ENCODE measurements around the gene CAB39L. TPM values are rescaled to one million over a fixed set of nuclear protein-coding genes. Genes with fewer than 3 reads are reported as not detected.

The CAB39L gene
- total and polyA plus RNA-seq, 2 of the 4 experiments (the other 2 are of a cell fraction), result 8.5 to 16.7 TPM

DNA sequence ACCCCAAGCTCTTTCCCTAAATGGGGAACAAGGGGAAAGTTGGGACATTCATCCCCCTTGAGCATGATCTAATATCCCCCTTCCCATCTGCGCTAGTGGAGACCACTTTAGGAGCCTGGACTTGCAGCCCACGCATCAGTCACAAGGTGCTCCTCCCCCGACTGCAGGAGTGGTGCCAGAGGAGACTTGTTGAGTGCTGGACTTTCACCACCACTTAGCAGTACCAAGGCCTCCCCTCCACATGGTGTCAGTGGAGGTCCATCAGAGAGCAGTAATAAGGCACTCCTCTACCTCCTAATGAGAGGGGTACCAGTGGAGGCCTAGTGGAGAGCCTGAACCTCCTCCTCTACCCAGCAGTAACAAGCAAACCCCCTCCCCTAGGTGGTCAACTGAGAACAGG lies 22.5 kb downstream of the CAB39L start:
- Histone ChIP-seq H4K8ac (ENCODE audit: low read depth in 2 of 2, low read length in 2 of 2) (no peak overlapping the region), H3K4ac (ENCODE audit: low read depth, low read length) (no peak overlapping the region), H4K5ac (ENCODE audit: low read depth, low read length) (no peak overlapping the region), H2AK9ac (replicated peaks; ENCODE audit: low read depth, low read length, poor library complexity) (no peak overlapping the region), H3K56ac (ENCODE audit: extremely low read depth, insufficient read depth, low read length) (no peak overlapping the region), H3K23ac (ENCODE audit: low read depth, low read length) (no peak overlapping the region), H3K79me1 (ENCODE audit: low read depth in 1 of 2, low read length in 2 of 2) (no peaks in the 10 kb centered on the region), H3K27me3 (ENCODE audit: control insufficient read depth, insufficient read depth, low read length) (no peaks in the 10 kb centered on the region), H2BK15ac (ENCODE audit: low read depth, low read length) (no peak overlapping the region), H3K18ac (ENCODE audit: low read depth, low read length) (no peak overlapping the region), H3K4me2 (ENCODE audit: low read depth, low read length) (no peak overlapping the region), H3K4me1 (ENCODE audit: control insufficient read depth, insufficient read depth, low read length) (no peaks in the 10 kb centered on the region), H3K9me3 (ENCODE audit: control insufficient read depth, insufficient read depth, low read length) (no peaks in the 10 kb centered on the region), H3K27ac (ENCODE audit: insufficient read depth, low read length) (no peak overlapping the region), H2AK5ac (ENCODE audit: low read depth, low read length) (no peak overlapping the region), H2BK20ac (ENCODE audit: low read depth, low read length) (no peak overlapping the region), H3K4me3 (ENCODE audit: insufficient read depth, low read depth, low read length) (no peak overlapping the region), H3K9me1 (ENCODE audit: insufficient read depth, low read length) (0 out of 2 replicates have a peak, but pooled peaks cover 4% of the 10 kb centered on the region), H3K9ac (ENCODE audit: low read depth, low read length) (no peak overlapping the region), H4K20me1 (ENCODE audit: insufficient read depth, low read length) (no peaks in the 10 kb centered on the region), H3K14ac (replicated peaks; ENCODE audit: low read depth, low read length) (no peak overlapping the region; the same call in 1 of the 2 replicates), H2AFZ (replicated peaks; ENCODE audit: low read length, poor library complexity) (no peak overlapping the region), H2BK5ac (ENCODE audit: low read depth, low read length, poor library complexity, severe bottlenecking) (no peak overlapping the region), H3K36me3 (ENCODE audit: control insufficient read depth, insufficient read depth, low read length) (no peaks in the 10 kb centered on the region), H2BK120ac (ENCODE audit: low read depth, low read length) (no peak overlapping the region; the same call in 1 of the 2 replicates), H4K91ac (ENCODE audit: insufficient read depth, low read depth, low read length) (no peak overlapping the region; the same call in 1 of the 2 replicates)
- in situ Hi-C loops (cut with MboI; ENCODE audit: low sequenced_read_pairs) (no loop called here), dilution Hi-C loops (cut with HindIII; ENCODE audit: low sequenced_read_pairs, unreplicated experiment) (no loop called here), intact Hi-C loops (cut with micrococcal nuclease) (no loop called here)
- TF ChIP-seq RFX5 (IDR thresholded peaks at IDR 0.05; ENCODE audit: low read depth, low read length) (no peak), CEBPB (IDR thresholded peaks at IDR 0.05; ENCODE audit: low read depth, low read length) (no peak), CHD1 (IDR thresholded peaks at IDR 0.05; ENCODE audit: low read depth, low read length) (no peak), FOS (IDR thresholded peaks at IDR 0.05; ENCODE audit: low read depth, low read length) (no peak), BHLHE40 (IDR thresholded peaks at IDR 0.05; ENCODE audit: low read depth, low read length) (no peak), RCOR1 (IDR thresholded peaks at IDR 0.05; ENCODE audit: insufficient replicate concordance, low read length) (no peak), NFE2L2 (IDR thresholded peaks at IDR 0.05; ENCODE audit: low read depth, low read length) (no peak)
- TF ChIP-seq, protein P1, sequence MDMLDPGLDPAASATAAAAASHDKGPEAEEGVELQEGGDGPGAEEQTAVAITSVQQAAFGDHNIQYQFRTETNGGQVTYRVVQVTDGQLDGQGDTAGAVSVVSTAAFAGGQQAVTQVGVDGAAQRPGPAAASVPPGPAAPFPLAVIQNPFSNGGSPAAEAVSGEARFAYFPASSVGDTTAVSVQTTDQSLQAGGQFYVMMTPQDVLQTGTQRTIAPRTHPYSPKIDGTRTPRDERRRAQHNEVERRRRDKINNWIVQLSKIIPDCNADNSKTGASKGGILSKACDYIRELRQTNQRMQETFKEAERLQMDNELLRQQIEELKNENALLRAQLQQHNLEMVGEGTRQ (IDR thresholded peaks at IDR 0.05; ENCODE audit: low read depth, low read length), result no peak
- ATAC-seq (ENCODE audit: low read depth) (no peak), DNase-seq (no peak)
- no TSS peak for BruUV-seq (replicated peaks)
- ChIA-PET CTCF (no interaction called here), POLR2A (ENCODE audit: unreplicated experiment) (no interaction called here)
- WGBS, 2 experiments (ENCODE audit: extremely low coverage in 2 of 2, insufficient read length in 1 of 2), result no CpG with 5 or more reads among the region's 3 CpGs
